A673 (cell line): ENCODE data around the gene NRXN3. TPM values are rescaled to one million over a fixed set of nuclear protein-coding genes. Genes with fewer than 3 reads are reported as not detected.

Experiments
- BruUV-seq: library from RNA; stranded (reverse); fragments of 400-500 nt; replicated peaks from 2 replicates; lab custom pipeline; 2021; lab: Mats Ljungman, UMichigan
- CTCF ChIA-PET: fragments of 300-600 bp; sonication (Branson Sonifier 250); formaldehyde crosslinking; loops from one replicate; lab custom pipeline; 2022; ENCODE audit warnings: antibody characterized with exemption; lab: Charles Lee
- POLR2A ChIA-PET: fragments of 300-600 bp; sonication (Branson Sonifier 250); formaldehyde crosslinking; loops from one replicate; lab custom pipeline; 2022; ENCODE audit warnings: antibody characterized with exemption; ENCODE audit not compliant: low non-redundant PET; lab: Charles Lee
- DNase-seq: peaks from one replicate; pipeline ENCODE4 v3.0.0-alpha.2; 2015; ENCODE audit warnings: low spot score
- H3K27ac ChIP-seq: fragments of 200-600 bp; sonication (generic); 2 replicates; pipeline ENCODE4 v1.5.1; 2016; ENCODE audit warnings: mixed run types, low read depth, mild to moderate bottlenecking, mixed read lengths, antibody characterized with exemption, low read length; ENCODE audit not compliant: poor library complexity, severe bottlenecking
- H3K27me3 ChIP-seq: fragments of 200-600 bp; sonication (generic); replicated peaks from 2 replicates; pipeline ENCODE4 v1.6.1; 2017; ENCODE audit warnings: mixed run types, low read depth, mild to moderate bottlenecking, mixed read lengths, antibody characterized with exemption, low read length; ENCODE audit not compliant: insufficient read depth, poor library complexity
- H3K36me3 ChIP-seq: fragments of 200-600 bp; sonication (generic); 2 replicates; pipeline ENCODE4 v1.6.1; 2016; ENCODE audit warnings: mixed run types, mild to moderate bottlenecking, mixed read lengths, antibody characterized with exemption, low read length; ENCODE audit not compliant: insufficient read depth, poor library complexity, severe bottlenecking
- H3K4me1 ChIP-seq: fragments of 200-600 bp; sonication (generic); 2 replicates; pipeline ENCODE4 v1.6.1; 2017; ENCODE audit warnings: mixed run types, mild to moderate bottlenecking, mixed read lengths, antibody characterized with exemption, low read length; ENCODE audit not compliant: insufficient read depth, poor library complexity, severe bottlenecking
- H3K4me3 ChIP-seq: fragments of 200-600 bp; sonication (generic); 2 replicates; pipeline ENCODE4 v1.5.1; 2016; ENCODE audit warnings: low read depth, mixed run types, mild to moderate bottlenecking, mixed read lengths, low read length; ENCODE audit not compliant: poor library complexity, severe bottlenecking
- H3K9me3 ChIP-seq: fragments of 200-600 bp; sonication (generic); 2 replicates; pipeline ENCODE4 v1.6.1; 2016; ENCODE audit warnings: mixed run types, low read depth, mild to moderate bottlenecking, mixed read lengths, antibody characterized with exemption, low read length; ENCODE audit not compliant: poor library complexity, severe bottlenecking
- CTCF ChIP-seq: fragments of 300-800, 200-600 bp; sonication (generic); conservative IDR thresholded peaks from 2 replicates; pipeline ENCODE4 v1.5.1; 2017; ENCODE audit warnings: low read depth, mild to moderate bottlenecking, antibody characterized with exemption, low read length, moderate library complexity, mixed read lengths
- EZH2 ChIP-seq: fragments of 200-600 bp; sonication (generic); IDR thresholded peaks from 2 replicates; pipeline ENCODE4 v1.6.1; 2017; ENCODE audit warnings: borderline replicate concordance, low read depth, mild to moderate bottlenecking, mixed read lengths, antibody characterized with exemption, low read length; ENCODE audit not compliant: poor library complexity, severe bottlenecking
- intact Hi-C: fragments of 100-400 bp; cut with micrococcal nuclease; formaldehyde crosslinking; loops from one replicate; pipeline ENCODE4 v1.10.0; 2022; ENCODE audit not compliant: unreplicated experiment
- total RNA-seq: library from RNA; stranded (reverse); gene quantifications from 2 replicates; pipeline ENCODE4 v1.2.3, GENCODE V29; 2021

NRXN3 gene
- total RNA-seq, 1 experiment from 2014 or later: 0.21 TPM

- H3K9me3 ChIP-seq: no peaks in the 10 kb centered on the region
- TF ChIP-seq CTCF: no peak
- no peak for TF ChIP-seq EZH2
- intact Hi-C loops: no loop called here
- ChIA-PET CTCF (no interaction called here), POLR2A (no interaction called here)
- DNase-seq: no peak
- H3K36me3 ChIP-seq: no peaks in the 10 kb centered on the region
- H3K27ac ChIP-seq: no peak overlapping the region
- no peaks in the 10 kb centered on the region for H3K27me3 ChIP-seq
- H3K4me1 ChIP-seq: no peaks in the 10 kb centered on the region
- no TSS peak for BruUV-seq
- H3K4me3 ChIP-seq: no peak overlapping the region
Measured at GRCh38 chr14:79534703-79535353, 1364.7 kb downstream of the NRXN3 start.

- ChIA-PET CTCF (no interaction called here), POLR2A (no interaction called here)
- Histone ChIP-seq H3K27me3 (no peaks in the 10 kb centered on the region), H3K9me3 (no peaks in the 10 kb centered on the region), H3K27ac (no peak overlapping the region), H3K36me3 (no peaks in the 10 kb centered on the region), H3K4me1 (no peaks in the 10 kb centered on the region), H3K4me3 (no peak overlapping the region)
- DNase-seq: no peak
- TF ChIP-seq EZH2 (no peak), CTCF (no peak)
- intact Hi-C loops: loop anchor here (10.0 kb wide), 1 partner anchor 576 kb away; no protein-coding TSS in a partner anchor
- BruUV-seq: no TSS peak
Measured at GRCh38 chr14:79540394-79540793, 1370.2 kb downstream of the NRXN3 start.

GRCh38 chr14:79542121-79542520, 1371.9 kb downstream of the NRXN3 start:
- BruUV-seq: no TSS peak
- no peaks in the 10 kb centered on the region for H3K9me3 ChIP-seq
- H3K27me3 ChIP-seq: no peaks in the 10 kb centered on the region
- no peak for DNase-seq
- intact Hi-C loops: loop anchor here (10.0 kb wide), 1 partner anchor 577 kb away; no protein-coding TSS in a partner anchor
- ChIA-PET CTCF (no interaction called here), POLR2A (no interaction called here)
- H3K36me3 ChIP-seq: no peaks in the 10 kb centered on the region
- TF ChIP-seq EZH2: no peak
- TF ChIP-seq CTCF: no peak
- no peak overlapping the region for H3K27ac ChIP-seq
- H3K4me1 ChIP-seq: no peaks in the 10 kb centered on the region
- H3K4me3 ChIP-seq: no peak overlapping the region
